Lower leg skin (tissue), 4 donors: ENCODE results near the gene PAK4. TPM values are rescaled to one million over a fixed set of nuclear protein-coding genes. Genes with fewer than 3 reads are reported as not detected.

Source experiments
- DNase-seq, 2 donors: peaks; one replicate each; pipeline ENCODE4 v3.0.0-alpha.2; 2019; ENCODE audit warnings: low spot score in 2 of 2
- H3K4me3 ChIP-seq: fragments of 200-600 bp; sonication (generic); 2 replicates; pipeline ENCODE4 v1.5.1; 2017; ENCODE audit warnings: mild to moderate bottlenecking, low read depth; ENCODE audit not compliant: poor library complexity, severe bottlenecking
- CTCF ChIP-seq, 3 donors: fragments of 450-650 bp; IDR thresholded peaks; one replicate each; pipeline ENCODE4 v1.5.1; 2016; ENCODE audit warnings: antibody characterized with exemption in 3 of 3, mild to moderate bottlenecking in 3 of 3, moderate library complexity in 2 of 3
- POLR2A ChIP-seq, 2 donors: fragments of 450-650 bp; IDR thresholded peaks; one replicate each; pipeline ENCODE4 v1.6.1; 2016 to 2017; ENCODE audit warnings: antibody characterized with exemption in 2 of 2, mild to moderate bottlenecking in 1 of 2, moderate library complexity in 1 of 2
- WGBS, 2 donors: methylation state at CpG; one replicate each; pipeline ENCODE4 v1.1.5; 2018; 5-methylcytosine and 5-hydroxymethylcytosine counted together
- intact Hi-C: fragments of 100-400 bp; cut with DNase I; formaldehyde crosslinking; loops from one replicate; pipeline ENCODE4 v1.15.0; 2023; ENCODE audit warnings: low total_unique reads
- total RNA-seq, 4 donors: library from RNA; depleted of rRNA; stranded (reverse); fragments of >200 nt; gene quantifications; one replicate each; pipeline ENCODE4 v1.1.0, GENCODE V29; 2016

PAK4 gene
- total RNA-seq, 4 donors from 2014 or later = 30.9 to 65.7 (median 40.1) TPM

DNA sequence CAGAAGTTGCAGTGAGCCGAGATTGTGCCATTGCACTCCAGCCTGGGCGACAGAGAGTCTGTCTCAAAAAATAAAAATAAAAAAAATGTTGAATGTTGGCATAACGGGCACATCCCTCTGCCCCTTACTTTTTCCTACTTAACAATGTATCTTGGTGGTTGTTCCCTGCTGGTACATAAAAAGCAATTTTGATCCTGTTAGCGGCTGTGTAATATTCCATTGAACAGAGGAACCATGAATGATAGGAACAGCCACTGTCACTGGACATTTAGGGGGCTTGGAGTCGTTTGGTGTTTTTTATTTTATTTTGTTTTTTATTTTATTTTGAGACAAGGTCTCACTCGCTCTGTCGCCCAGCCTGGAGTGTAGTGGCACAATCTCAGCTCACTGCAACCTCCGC lies 60.8 kb downstream of the PAK4 start:
- intact Hi-C loops = loop anchor here (10.0 kb wide), 1 partner anchor 62 kb away; the partner anchor contains the start of gene PAK4
- H3K4me3 ChIP-seq = no peak overlapping the region
- TF ChIP-seq POLR2A (IDR thresholded peaks at IDR 0.05) (no peak), CTCF (IDR thresholded peaks at IDR 0.05) (no peak)
- no peak for DNase-seq
- 89 to 90% methylated on average over 8 of the region's 8 CpGs for WGBS, 2 donors

DNA sequence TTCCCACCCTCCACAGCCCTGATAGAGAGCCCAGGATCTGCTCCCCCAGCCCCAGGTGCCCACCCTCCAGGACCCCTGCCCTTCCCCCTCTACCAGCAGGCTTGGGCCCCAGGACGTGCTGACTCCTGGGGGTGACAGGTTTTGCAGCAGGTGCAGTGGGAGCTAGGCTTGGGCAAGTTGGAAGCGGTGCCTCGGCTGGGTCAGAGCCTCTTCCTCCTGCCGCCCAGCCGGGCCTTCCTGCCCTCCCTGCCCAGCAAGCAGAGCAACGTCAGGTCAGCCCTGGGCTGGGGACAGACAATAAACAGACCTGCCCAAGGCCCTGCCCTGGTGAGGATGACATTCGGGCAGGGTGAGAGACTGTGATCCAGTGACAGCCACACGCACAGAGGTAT lies 62.0 kb downstream of the PAK4 start:
- intact Hi-C loops = loop anchor here (10.0 kb wide), 1 partner anchor 63 kb away; the partner anchor contains the start of gene PAK4
- DNase-seq = no peak
- no peak for TF ChIP-seq POLR2A (IDR thresholded peaks at IDR 0.05)
- TF ChIP-seq CTCF (IDR thresholded peaks at IDR 0.05) = no peak
- 40 to 47% methylated on average over 5 to 8 of the region's 8 CpGs for WGBS, 2 donors
- no peak overlapping the region for H3K4me3 ChIP-seq

DNA sequence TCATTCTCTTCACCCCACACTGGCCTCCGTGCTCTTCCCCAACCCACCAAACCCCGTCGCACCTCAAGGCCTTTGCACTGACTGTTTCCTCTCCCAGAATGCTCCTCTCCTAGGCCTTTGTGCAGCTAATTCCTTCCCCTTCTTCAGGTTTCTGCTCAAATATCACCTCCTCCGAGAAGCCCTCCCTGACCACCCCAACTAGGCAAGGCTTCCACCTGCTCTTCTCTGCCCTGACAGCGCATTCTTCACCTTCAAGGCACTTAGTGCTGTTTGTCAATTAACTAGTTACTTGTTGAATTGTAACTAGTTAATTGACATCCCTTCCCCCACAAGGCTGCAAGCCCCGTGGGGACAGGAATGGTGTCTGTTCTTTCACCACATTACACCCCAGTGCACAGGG lies 63.4 kb downstream of the PAK4 start:
- no peak overlapping the region for H3K4me3 ChIP-seq
- WGBS, 2 donors = 69 to 77% methylated on average over 6 of the region's 6 CpGs
- DNase-seq = no peak
- intact Hi-C loops = loop anchor here (10.0 kb wide), 1 partner anchor 64 kb away; the partner anchor contains the start of gene PAK4
- TF ChIP-seq POLR2A (IDR thresholded peaks at IDR 0.05) = no peak
- TF ChIP-seq CTCF (IDR thresholded peaks at IDR 0.05) = no peak

GRCh38 chr19:39190768-39191167 lies 65.2 kb downstream of the PAK4 start:
- 53 to 54% methylated on average over 11 of the region's 11 CpGs for WGBS, 2 donors
- no peak for DNase-seq
- intact Hi-C loops = no loop called here
- TF ChIP-seq POLR2A (IDR thresholded peaks at IDR 0.05) (no peak), CTCF (IDR thresholded peaks at IDR 0.05) (no peak)
- no peak overlapping the region for H3K4me3 ChIP-seq

- TF ChIP-seq CTCF (IDR thresholded peaks at IDR 0.05) (no peak), POLR2A (IDR thresholded peaks at IDR 0.05) (no peak)
- DNase-seq = no peak
- no peak overlapping the region for H3K4me3 ChIP-seq
- intact Hi-C loops = no loop called here
- 57 to 60% methylated on average over 2 of the region's 2 CpGs for WGBS, 2 donors
Measured at GRCh38 chr19:39192846-39193245, 67.3 kb downstream of the PAK4 start.

GRCh38 chr19:39193803-39194202 lies 68.2 kb downstream of the PAK4 start:
- no peak for DNase-seq
- WGBS, 2 donors = 13 to 26% methylated on average over 8 of the region's 8 CpGs
- no peak overlapping the region for H3K4me3 ChIP-seq
- TF ChIP-seq POLR2A (IDR thresholded peaks at IDR 0.05) = no peak
- TF ChIP-seq CTCF (IDR thresholded peaks at IDR 0.05) = no peak
- intact Hi-C loops = no loop called here
